Measurements from ENCODE around the gene PELI2.

DNA sequence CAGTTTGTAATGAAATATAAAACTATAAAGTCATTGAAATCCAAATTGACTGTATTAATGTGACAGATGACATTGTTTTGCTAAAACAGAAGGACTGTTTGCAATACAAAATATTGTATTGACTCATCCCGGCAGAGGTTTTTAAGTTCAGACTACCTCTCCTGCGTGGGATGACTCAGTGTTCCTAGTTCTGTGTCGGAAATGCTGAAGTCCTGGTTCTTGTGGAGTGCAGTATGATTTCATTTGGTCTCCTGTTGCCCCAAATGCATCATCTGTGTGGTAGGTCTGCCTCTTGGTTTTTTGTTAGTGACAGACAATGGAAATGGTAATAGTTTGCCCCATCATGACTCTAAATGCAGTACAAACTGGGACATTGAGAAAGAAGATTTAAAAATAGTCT is 27.8 kb downstream of the PELI2 start:
- TF ChIP-seq, protein P1, sequence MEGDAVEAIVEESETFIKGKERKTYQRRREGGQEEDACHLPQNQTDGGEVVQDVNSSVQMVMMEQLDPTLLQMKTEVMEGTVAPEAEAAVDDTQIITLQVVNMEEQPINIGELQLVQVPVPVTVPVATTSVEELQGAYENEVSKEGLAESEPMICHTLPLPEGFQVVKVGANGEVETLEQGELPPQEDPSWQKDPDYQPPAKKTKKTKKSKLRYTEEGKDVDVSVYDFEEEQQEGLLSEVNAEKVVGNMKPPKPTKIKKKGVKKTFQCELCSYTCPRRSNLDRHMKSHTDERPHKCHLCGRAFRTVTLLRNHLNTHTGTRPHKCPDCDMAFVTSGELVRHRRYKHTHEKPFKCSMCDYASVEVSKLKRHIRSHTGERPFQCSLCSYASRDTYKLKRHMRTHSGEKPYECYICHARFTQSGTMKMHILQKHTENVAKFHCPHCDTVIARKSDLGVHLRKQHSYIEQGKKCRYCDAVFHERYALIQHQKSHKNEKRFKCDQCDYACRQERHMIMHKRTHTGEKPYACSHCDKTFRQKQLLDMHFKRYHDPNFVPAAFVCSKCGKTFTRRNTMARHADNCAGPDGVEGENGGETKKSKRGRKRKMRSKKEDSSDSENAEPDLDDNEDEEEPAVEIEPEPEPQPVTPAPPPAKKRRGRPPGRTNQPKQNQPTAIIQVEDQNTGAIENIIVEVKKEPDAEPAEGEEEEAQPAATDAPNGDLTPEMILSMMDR (conservative IDR thresholded peaks at IDR 0.05) = no peak
- no peak for TF ChIP-seq EZH2 (IDR thresholded peaks at IDR 0.05; ENCODE audit: low read depth)

Measured in PC-9 (cell line).